Measurements from ENCODE around the gene ROM1.
"Not testable (repeated sequence)": the region's sequence is repeated elsewhere in the genome, so short reads cannot be mapped to it uniquely, and the experiment has no call there.

The ROM1 gene, protein sequence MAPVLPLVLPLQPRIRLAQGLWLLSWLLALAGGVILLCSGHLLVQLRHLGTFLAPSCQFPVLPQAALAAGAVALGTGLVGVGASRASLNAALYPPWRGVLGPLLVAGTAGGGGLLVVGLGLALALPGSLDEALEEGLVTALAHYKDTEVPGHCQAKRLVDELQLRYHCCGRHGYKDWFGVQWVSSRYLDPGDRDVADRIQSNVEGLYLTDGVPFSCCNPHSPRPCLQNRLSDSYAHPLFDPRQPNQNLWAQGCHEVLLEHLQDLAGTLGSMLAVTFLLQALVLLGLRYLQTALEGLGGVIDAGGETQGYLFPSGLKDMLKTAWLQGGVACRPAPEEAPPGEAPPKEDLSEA

DNA sequence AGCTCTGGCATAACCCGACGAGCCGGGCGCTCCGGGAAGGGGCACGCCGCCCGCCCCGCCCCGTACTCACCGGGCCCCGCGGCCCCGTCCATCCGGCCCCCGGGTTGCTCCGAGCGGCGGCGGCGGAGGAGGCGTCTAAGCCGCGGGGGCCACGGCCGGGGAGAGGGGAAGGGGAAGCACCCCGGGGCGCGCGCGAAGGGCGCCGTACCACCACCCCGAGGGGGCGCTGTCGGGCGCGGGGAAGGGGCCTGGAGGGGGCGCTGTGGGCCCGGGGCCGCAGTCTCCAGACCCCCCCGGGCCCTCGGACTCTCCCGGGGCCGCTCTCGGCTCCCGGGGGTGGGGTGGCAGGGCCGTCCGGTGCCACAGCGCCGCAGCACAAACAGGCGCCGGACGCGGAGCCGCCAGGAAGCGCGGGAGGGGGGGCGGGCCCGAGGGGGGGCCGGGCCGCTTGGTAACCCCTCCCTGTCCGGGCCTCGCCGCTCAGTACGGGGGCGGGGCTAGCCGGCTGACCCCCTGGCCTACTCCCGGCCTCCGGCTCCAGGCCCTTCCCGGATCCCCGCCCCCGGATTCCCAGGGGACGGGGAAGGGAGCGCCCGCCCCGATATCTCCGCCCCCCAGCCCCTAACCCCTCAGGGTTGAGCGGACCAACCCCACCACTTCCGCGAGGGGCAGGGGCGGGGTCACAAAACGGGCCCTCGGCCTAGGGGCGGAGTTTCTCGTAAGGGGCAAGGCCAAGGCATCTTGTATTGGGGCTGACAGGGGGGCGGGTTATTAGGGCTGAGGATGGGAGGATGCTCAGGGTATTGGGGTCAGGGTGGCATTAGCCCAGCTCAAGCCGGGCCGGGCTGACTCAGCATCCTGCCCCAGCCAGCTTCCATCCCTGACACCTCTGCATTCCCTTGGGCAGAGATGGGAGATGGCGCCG lies at the start of gene ROM1, which contains the start of gene EML3:
TSS of gene ROM1 (plus strand) at position 892 of the 925 bp plus-strand sequence. CDS start at position 917, 25 bp downstream.
TSS of gene EML3 (minus strand) at position 410 of the 925 bp plus-strand sequence. CDS start at position 92, 318 bp downstream.
- DNase-seq (ENCODE audit: low spot score): peak; percentile 98

DNA sequence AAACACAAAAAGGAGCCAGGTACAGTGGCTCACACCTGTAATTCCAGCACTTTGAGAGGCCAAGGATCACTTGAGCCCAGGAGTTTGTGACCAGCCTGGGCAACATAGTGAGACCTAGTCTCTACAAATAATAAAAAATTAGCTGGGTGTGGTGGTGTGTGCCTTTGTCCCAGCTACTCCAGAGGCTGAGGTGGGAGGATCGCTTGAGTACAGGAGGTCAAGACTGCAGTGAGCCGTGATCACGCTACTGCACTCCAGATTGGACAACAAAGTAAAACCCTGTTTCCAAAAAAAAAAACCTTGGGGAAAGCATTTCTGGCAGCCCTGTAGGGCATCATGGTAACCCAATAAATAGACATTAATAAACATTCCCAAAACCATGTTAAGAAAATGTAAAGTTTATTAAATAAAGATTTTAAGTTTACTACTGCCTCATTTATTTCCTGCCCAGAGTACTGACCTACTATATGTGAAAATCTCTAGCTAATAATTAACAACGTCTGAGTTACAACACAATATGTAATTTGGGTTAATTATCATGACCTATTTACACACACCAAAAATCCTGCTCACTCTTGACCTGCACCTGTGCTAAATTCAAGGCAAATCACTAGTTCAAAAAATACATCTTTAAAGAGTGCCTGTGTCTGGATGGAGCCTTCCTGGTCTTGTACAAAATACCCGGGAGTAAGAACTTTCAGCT lies 47.8 kb upstream of the ROM1 start:
- DNase-seq (ENCODE audit: low spot score): no peak

GRCh38 chr11:62566247-62566646 lies 46.8 kb upstream of the ROM1 start:
- no peak for DNase-seq (ENCODE audit: low spot score)

- DNase-seq (ENCODE audit: low spot score): no peak
Observed at GRCh38 chr11:62567018-62567633, 45.9 kb upstream of the ROM1 start.

- DNase-seq (ENCODE audit: low spot score): no peak
Observed at GRCh38 chr11:62569611-62570010, 43.4 kb upstream of the ROM1 start.

GRCh38 chr11:62570903-62571302 lies 42.2 kb upstream of the ROM1 start:
- not testable (repeated sequence) for DNase-seq (ENCODE audit: low spot score)

- not testable (repeated sequence) for DNase-seq (ENCODE audit: low spot score)
Observed at GRCh38 chr11:62571493-62571892, 41.6 kb upstream of the ROM1 start.

DNA sequence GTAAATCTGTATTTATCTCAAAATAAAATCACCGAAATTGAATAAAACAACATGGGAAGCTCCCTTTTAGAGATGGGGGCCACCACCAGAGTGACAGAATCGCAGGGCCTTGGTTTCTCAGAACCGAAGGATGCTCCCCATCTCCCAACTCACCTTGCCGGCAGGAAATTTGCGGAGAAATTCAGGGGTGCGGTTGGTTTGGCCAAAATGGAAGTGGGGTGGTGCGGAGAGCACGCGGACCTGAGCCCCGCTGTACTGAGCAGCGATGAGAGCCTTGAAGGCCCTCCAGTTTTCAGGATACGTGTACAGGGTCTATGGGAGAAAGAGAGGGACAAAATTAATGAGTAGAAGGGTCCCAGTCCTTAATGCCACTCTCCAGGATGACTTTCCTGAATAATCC lies 40.6 kb upstream of the ROM1 start:
- DNase-seq (ENCODE audit: low spot score): no peak

- no peak for DNase-seq (ENCODE audit: low spot score)
Observed at GRCh38 chr11:62573006-62573591, 40.0 kb upstream of the ROM1 start.

- DNase-seq (ENCODE audit: low spot score): peak; percentile 99
Observed at GRCh38 chr11:62573592-62574362, 39.3 kb upstream of the ROM1 start, which contains the start of gene EEF1G. TSS of gene EEF1G (minus strand) at chr11:62573891. CDS start at chr11:62573842, 49 bp downstream.

DNA sequence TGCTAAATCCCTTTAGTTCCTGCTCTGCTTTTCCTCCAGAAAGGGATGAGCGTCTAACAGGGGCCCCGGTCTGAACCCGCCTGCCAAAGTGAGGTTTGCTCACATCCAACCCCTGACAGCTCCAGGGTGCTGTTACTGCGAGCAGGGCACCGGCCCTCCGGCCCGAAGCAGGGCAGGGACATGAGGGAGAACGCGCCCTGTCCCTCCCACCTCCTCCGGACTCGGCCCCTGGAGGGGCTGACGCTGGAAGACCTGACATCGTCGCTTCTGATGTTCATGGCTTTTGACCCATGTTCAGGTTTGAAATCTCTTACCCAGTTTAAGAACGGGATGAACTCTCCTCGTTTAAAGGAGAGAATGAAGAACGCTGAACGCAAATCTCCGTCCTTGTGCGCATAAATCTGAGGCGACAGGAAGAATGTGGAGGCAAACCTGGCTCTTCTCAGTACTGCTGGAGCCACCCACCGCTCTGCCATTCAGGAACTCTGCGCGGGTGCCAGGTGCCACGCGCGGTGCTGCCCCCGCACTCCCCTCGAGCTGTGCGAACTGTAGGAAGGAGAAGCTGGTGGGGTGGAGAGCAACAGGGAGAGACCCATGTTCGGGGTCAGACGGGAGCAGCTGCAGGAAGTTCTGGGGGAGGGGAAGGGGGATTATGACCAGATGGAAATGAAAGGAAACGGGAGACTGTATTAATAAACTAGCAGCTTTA lies 38.5 kb upstream of the ROM1 start:
- peak; percentile 53 for DNase-seq (ENCODE audit: low spot score)

- peak; percentile 18 for DNase-seq (ENCODE audit: low spot score)
Observed at GRCh38 chr11:62575156-62575555, 37.9 kb upstream of the ROM1 start.

- no peak for DNase-seq (ENCODE audit: low spot score)
Observed at GRCh38 chr11:62575837-62576236, 37.2 kb upstream of the ROM1 start.

DNA sequence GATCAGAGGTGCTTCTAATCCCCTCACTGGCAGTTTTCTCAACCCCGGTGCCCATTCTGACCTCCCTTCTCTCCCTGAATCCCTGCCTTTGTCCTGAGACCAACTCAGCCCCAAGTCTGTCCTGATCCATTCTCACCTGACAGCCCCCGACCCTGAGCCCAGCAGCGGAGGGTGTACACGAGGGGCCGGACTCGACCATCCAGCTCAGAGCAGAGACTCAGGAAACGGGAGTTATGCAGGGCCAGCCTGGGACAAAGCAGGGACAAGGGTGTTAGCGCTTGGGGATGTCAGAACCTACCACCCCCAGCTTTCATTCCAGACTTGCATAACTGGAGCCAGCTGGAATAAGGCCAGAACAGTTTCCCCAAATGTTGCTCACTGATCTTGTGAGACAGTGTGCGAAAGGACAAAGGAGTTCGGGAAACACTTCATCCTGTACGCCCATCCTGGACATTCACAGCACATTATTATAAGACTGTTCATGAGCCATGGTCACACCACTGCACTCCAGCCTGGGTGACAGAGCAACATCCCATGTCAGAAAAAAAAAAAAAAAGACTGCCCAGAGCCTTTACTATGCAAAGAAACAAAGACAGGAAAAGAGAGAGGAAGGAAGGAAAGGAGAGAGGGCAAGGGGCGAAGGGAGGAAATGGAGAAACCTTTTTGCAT lies 35.9 kb upstream of the ROM1 start:
- no peak for DNase-seq (ENCODE audit: low spot score)

DNA sequence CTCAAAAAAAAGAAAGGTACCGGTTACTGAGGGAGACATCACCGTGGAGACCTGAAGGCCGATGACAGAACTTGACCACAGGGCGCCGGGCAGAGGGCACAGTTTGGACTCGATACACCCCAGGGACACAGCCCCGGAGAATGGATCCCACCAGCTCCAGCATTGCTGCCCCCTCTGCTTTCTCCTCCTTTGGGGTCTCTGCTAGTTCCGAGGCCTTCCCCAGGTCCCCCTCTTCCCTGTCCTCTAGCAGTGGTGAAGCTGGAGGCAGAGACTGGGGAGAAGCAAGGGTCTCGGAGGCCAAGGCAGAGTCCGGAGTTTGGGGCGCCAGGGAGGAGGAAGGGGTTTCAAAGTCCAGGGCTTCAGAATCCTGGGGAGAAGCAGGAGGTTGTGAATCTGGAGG lies 34.5 kb upstream of the ROM1 start:
- no peak for DNase-seq (ENCODE audit: low spot score)

GRCh38 chr11:62579252-62579651 lies 33.8 kb upstream of the ROM1 start:
- DNase-seq (ENCODE audit: low spot score): no peak

GRCh38 chr11:62580959-62581715 lies 31.9 kb upstream of the ROM1 start:
- no peak for DNase-seq (ENCODE audit: low spot score)

DNA sequence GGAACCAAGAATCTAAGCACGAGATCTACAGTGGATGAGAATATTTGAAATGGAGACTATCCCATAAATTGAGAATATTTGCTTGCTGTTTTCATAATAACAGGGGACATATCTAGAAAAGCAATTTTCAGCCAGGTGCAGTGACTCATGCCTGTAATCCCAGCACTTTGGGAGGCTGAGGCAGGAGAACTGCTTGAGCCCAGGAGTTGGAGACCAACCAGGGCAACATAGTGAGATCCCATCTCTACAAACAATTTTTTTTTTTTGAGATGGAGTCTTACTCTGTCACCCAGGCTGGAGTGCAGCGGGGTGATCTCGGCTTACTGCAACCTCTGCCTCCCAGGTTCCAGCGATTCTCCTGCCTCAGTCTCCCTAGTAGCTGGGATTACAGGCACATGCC lies 31.3 kb upstream of the ROM1 start:
- not testable (repeated sequence) for DNase-seq (ENCODE audit: low spot score)
